Stomach (tissue), 4 donors: Measurements from ENCODE around the gene ESPN.

Experiments used
- EP300 ChIP-seq: sonication (generic); formaldehyde crosslinking; IDR thresholded peaks from one replicate; pipeline ENCODE4 v1.6.1; 2017; ENCODE audit warnings: antibody characterized with exemption
- POLR2A ChIP-seq, 4 donors: fragments of 450-650 bp; IDR thresholded peaks; one replicate each; pipeline ENCODE4 v1.6.1; 2016; ENCODE audit warnings: antibody characterized with exemption in 4 of 4, control low read depth in 2 of 4, mild to moderate bottlenecking in 1 of 4, moderate library complexity in 1 of 4
- POLR2AphosphoS5 ChIP-seq, 3 donors: sonication (generic); formaldehyde crosslinking; IDR thresholded peaks; one replicate each; pipeline ENCODE4 v1.6.1; 2016; ENCODE audit warnings: antibody characterized with exemption in 3 of 3
- TF ChIP-seq, protein P1 (sequence below), 7 experiments: fragments of 450-650 bp in 4 of 7; fragments of 200-600 bp in 3 of 7; sonication (generic) in 3 of 7; IDR thresholded peaks; one replicate each; pipeline ENCODE4 v1.5.1; 2016 to 2019; ENCODE audit warnings: antibody characterized with exemption in 7 of 7, control low read depth in 2 of 7, mild to moderate bottlenecking in 1 of 7

DNA sequence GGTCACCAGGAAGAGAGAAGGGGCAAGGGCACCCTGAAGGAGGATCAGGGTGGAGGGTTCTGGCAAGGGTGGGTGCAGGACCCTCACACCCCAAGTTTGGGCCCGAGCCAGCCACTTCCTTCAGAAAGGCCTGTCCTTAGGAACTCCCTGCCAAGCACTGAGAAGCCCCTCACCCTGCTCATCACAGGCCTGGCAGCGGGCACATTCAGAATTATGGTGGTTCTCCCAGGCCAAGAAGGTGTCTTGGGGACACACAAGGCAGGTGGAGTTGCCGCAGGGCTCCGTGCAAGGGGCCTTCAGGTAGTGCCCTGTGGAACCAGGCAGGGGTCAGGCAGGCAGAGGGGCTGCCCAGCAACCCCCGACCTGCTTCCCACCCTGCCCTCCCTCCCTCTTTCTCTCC is 40.3 kb downstream of the ESPN start:
- TF ChIP-seq, protein P1, sequence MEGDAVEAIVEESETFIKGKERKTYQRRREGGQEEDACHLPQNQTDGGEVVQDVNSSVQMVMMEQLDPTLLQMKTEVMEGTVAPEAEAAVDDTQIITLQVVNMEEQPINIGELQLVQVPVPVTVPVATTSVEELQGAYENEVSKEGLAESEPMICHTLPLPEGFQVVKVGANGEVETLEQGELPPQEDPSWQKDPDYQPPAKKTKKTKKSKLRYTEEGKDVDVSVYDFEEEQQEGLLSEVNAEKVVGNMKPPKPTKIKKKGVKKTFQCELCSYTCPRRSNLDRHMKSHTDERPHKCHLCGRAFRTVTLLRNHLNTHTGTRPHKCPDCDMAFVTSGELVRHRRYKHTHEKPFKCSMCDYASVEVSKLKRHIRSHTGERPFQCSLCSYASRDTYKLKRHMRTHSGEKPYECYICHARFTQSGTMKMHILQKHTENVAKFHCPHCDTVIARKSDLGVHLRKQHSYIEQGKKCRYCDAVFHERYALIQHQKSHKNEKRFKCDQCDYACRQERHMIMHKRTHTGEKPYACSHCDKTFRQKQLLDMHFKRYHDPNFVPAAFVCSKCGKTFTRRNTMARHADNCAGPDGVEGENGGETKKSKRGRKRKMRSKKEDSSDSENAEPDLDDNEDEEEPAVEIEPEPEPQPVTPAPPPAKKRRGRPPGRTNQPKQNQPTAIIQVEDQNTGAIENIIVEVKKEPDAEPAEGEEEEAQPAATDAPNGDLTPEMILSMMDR (IDR thresholded peaks at IDR 0.05), result no peak
- TF ChIP-seq POLR2A (IDR thresholded peaks at IDR 0.05), result no peak
- no peak for TF ChIP-seq POLR2AphosphoS5 (IDR thresholded peaks at IDR 0.05)
- no peak for TF ChIP-seq EP300
